Stromal cell of bone marrow (primary cell): Measurements from ENCODE around the gene ETHE1.

Experiments used
- DNase-seq: peaks from one replicate; pipeline ENCODE4 v3.0.0-alpha.2; 2012; ENCODE audit warnings: low read depth

The ETHE1 gene

DNA sequence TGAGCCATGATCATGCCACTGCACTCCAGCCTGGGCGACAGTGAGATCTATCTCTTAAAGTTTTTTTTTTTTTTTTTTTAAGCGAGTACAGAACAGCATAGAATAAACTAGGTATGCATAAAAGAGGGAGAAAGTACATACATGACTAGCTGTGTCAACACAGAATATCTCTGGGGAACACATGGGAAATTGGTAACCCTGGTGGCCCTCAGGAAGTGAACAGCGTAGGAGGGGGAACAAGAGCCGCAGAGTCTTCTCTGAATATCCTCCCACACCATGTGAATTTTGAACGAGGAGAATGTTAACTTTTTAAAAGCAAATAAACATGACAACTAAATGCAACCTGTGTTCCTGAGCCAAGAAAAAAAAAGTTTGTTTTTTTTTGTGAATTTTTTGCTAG, 37.7 kb downstream of the ETHE1 start:
- no peak for DNase-seq

DNA sequence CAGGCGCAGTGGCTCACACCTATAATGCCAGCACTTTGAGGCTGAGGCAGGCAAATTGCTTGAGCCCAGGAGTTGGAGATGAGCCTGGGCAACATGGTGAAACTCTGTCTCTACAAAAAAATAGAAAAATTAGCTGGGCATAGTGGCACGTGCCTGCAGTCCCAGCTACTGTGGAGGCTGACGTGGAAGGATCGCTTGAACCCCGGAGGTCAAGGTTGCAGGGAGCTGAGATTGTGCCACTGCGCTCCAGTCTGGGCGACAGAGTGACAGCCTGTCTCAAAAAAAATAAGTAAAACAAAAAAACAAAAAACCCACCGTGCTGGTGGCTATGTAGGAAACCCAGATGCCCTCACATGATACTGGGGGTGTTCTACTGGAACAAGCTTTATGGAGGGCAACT, 38.8 kb downstream of the ETHE1 start:
- no peak for DNase-seq

- no peak for DNase-seq
Observed at GRCh38 chr19:43486412-43486811, 40.6 kb downstream of the ETHE1 start.

DNA sequence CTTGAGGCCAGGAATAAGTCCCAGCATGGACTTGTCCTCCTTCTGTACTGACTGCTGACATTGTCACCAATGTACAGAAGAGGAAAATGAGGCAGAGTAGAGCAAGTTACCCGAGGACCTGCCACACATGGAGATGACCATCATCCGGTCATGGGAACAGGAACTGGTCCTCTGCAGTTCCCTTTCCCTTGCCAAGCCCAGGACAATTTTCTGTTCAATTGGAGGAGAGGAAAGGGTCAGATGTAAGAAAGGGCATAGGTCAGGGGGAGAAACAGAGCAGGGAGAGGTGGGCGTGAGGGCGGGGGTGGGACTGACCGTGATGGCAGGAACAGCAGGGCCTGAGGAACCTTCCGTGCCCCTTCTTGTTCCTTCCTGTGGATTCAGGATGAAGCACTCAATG, 41.0 kb downstream of the ETHE1 start:
- no peak for DNase-seq

- DNase-seq, result no peak
Observed at GRCh38 chr19:43483281-43483680, 43.7 kb downstream of the ETHE1 start.

- DNase-seq, result no peak
Observed at GRCh38 chr19:43482193-43482592, 44.8 kb downstream of the ETHE1 start.

- DNase-seq, result no peak
Observed at GRCh38 chr19:43481701-43482100, 45.3 kb downstream of the ETHE1 start.

DNA sequence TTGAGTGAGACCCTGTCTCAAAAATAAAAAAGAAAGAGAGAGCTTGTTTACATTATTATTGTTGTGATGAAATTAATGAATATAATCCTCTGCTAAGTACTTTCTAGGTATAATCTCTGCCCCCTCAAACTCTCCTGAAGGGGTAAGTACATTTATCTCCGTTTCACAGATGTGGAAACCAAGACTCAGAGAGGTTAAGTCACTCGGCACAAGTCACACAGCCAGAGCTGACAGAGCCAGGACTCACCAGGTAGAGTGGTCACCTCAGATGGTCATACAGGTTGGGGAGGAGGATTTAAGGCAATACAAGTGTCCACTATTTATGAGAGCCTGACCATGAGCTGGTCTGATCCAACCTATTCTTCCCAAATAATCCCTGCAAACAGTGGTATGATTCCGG, 46.4 kb downstream of the ETHE1 start:
- DNase-seq, result no peak

DNA sequence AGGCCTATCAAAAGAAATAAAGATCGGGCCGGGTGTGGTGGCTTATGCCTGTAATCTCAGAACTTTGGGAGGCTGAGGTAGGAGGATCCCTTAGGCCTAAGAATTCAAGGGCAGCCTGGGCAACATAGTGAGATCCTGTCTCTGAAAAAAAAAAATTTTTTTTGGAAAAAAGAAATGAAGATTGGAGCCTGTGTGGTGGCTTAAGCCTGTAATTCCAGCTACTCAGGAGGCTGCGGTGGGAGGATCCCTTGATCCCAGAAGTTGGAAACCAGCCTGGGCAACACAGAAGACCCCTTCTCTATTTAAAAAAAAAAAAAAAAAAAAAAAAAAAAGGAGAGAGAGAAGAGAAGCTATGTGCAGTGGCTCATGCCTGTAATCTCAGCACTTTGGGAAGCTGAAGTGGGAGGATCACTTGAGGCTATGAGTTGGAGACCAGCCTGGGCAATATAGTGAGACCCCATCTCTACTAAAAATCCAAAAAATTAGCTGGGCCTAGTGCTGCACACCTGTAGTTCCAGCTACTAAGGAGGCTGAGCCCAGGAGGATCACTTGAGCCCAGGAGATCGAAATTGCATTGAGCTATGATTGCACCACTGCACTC, 46.9 kb downstream of the ETHE1 start:
- no peak for DNase-seq

- no peak for DNase-seq
Observed at GRCh38 chr19:43479226-43479625, 47.8 kb downstream of the ETHE1 start.

- DNase-seq, result no peak
Observed at GRCh38 chr19:43478323-43478722, 48.7 kb downstream of the ETHE1 start.

GRCh38 chr19:43476606-43477005, 50.4 kb downstream of the ETHE1 start:
- peak; percentile 43 for DNase-seq

- peak; percentile 73 for DNase-seq
Observed at GRCh38 chr19:43474986-43475705, 51.9 kb downstream of the ETHE1 start.

DNA sequence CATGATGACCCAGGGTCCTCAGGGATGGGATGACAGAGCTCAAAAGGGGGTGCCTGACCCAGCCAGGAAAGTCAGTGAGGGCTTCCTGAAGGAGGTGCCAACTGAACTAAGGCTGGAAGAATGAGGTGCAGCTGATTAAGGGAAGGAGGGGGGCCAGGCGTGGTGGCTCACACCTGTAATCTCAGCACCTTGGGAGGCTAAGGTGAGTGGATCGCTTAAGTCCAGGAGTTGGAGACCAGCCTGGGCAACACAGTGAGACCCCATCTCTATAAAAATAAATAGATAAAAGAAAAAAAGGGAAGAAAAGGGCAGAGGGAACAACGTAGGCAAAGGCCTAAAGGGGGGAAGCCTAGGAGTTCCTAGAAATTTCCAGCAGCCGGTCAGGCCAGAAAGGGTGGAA, 52.5 kb downstream of the ETHE1 start:
- no peak for DNase-seq

DNA sequence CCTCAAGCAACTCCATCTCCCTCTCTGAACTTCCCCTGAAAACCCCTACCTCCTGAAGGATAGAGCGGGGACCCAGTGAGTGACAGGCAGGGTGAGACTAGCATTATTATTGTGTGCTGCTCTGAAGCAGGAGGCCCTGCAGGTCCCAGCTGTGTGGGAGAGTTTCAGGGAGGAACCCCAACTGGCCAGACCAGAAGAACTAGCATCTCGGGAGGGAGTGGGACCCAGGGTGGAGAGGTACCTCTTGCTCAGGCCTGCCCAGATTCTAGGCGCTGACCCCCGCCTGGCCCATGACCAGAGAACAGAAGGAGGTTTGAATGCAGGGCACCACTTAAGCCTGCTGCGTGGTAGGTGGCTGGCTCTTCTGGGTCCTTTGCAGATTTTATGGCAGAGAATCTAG, 55.9 kb downstream of the ETHE1 start:
- no peak for DNase-seq

- DNase-seq, result no peak
Observed at GRCh38 chr19:43470288-43470687, 56.7 kb downstream of the ETHE1 start.

- DNase-seq, result no peak
Observed at GRCh38 chr19:43469160-43469480, 57.9 kb downstream of the ETHE1 start.

DNA sequence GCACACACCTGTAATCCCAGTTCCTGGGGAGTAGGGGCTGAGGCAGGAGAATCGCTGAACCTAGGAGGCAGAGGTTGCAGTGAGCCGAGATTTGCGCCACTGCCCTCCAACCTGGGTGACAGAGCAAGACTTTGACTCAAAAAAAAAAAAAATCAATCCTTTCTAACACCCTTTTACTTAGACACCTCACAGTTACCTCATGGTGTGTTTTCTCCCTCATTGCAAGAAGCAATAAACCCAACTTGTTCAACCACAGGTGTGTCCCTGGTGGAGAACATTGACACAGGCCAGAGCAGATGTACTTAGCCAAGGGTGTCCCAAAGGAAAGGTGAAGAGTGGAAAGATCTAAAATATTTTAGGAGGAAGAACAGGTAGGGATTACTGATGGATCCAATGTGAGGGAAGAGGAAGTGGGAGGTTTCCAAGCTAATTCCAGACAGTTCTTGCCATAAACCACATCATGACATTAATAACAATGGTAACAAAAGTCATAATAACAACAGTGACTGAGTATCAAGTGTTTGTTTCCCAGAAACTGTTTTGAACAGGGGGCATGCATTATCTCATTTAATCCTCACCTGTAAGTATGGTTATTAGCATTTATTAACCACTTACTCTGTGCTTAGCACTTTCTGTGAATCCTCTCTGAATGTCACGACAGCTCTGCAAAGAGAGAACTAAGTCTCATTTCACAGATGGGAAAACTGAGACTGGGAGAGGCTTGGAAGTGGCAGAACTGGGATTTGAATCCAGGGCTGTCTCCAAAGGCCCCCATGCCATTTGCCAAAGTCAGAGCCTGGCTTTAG, 58.4 kb downstream of the ETHE1 start:
- no peak for DNase-seq

DNA sequence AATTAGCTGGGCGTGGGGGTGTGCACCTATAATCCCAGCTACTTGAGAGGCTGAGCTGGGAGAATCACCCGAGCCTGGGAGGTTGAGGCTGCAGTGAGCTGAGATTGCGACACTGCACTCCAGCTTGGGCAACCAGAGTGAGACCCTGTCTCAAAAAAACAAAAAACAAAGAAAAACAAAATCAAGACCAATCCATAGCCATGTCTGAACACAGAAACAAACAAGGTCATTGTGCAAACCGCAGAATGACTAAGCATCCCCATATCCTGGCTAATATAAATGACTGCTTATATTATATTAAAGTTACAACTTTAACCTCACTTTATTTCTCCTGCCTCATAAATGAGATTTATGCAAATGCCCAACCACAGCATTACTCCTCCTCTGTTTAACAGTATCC, 59.3 kb downstream of the ETHE1 start:
- DNase-seq, result no peak

- no peak for DNase-seq
Observed at GRCh38 chr19:43467276-43467675, 59.7 kb downstream of the ETHE1 start.

DNA sequence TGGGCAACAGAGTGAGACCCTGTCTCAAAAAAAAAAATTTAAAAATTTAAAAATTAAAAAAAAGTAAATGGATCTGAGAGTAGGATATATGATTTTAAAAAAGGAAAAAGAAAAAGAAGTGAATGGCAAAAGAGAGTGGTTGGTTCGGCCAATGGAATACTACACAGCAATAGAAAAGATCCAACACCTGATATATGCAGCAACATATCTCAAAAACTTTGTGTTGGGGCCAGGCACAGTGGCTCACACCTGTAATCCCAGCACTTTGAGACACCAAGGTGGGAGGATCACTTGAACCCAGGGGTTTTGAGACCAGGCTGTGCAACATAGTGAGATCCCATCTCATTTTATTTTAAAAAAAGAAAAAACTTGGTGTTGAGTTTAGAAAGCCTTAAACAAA, 60.2 kb downstream of the ETHE1 start:
- DNase-seq, result no peak

- DNase-seq, result no peak
Observed at GRCh38 chr19:43465468-43466120, 61.4 kb downstream of the ETHE1 start, which contains the start of gene LYPD3. Gene LYPD3 (minus strand): TSS chr19:43465608. CDS start chr19:43465571, 37 bp downstream.
